HepG2 (cell line): ENCODE data around the gene LARP1. TPM values are rescaled to one million over a fixed set of nuclear protein-coding genes. Genes with fewer than 3 reads are reported as not detected.

Source experiments
- ATAC-seq: fragments of 200-7000 bp; cut with Tn5 transposase; 3 replicates; pipeline ENCODE4 v1.9.1; 2020; ENCODE audit warnings: mild to moderate bottlenecking, moderate library complexity
- BruUV-seq: library from RNA; stranded (reverse); fragments of 400-500 nt; replicated peaks from 2 replicates; lab custom pipeline; 2021; lab: Mats Ljungman, UMichigan
- CTCF ChIA-PET: fragments of 300-600 bp; formaldehyde crosslinking; extraction: SDS; loops from one replicate; lab custom pipeline; 2021; ENCODE audit warnings: low total read pairs, inconsistent platforms, low intra/inter-chr PET ratio; lab: Yijun Ruan, JAX
- POLR2A ChIA-PET: fragments of 350-600 bp; sonication (Branson Sonifier 250); formaldehyde crosslinking; loops from one replicate; lab custom pipeline; 2020; ENCODE audit warnings: antibody characterized with exemption, inconsistent platforms; lab: Yijun Ruan, JAX
- DNase-seq: peaks from one replicate; pipeline ENCODE4 v3.0.0-alpha.2; 2015; ENCODE audit warnings: low spot score
- FAIRE-seq: peaks from 3 replicates; lab custom pipeline; 2011; peaks lifted over from hg19 to GRCh38; lab: Jason Lieb, UNC
- H2AFZ ChIP-seq: one replicate; pipeline ENCODE4 v1.6.1; 2011; ENCODE audit warnings: low read length, inconsistent platforms
- H3K27ac ChIP-seq: fragments of 300-600 bp; 3 replicates; pipeline ENCODE4 v1.8.0; 2011; ENCODE audit warnings: mixed run types, mild to moderate bottlenecking, mixed read lengths, low read length, inconsistent platforms; ENCODE audit not compliant: insufficient read depth; ENCODE audit errors: extremely low read length
- H3K27me3 ChIP-seq, 2 experiments: fragments of 200-600 bp in 1 of 2; 2 replicates in 1 of 2; 3 replicates in 1 of 2; pipeline versions ENCODE4 v1.6.0 to v1.8.0; 2011; ENCODE audit warnings: low read length in 2 of 2, mild to moderate bottlenecking in 2 of 2, moderate library complexity in 2 of 2, inconsistent platforms in 1 of 2; ENCODE audit not compliant: insufficient read depth in 2 of 2, control insufficient read depth in 1 of 2
- H3K36me3 ChIP-seq, 2 experiments: fragments of 200-600 bp in 1 of 2; replicated peaks in 1 of 2; 2 replicates in 1 of 2; 3 replicates in 1 of 2; pipeline versions ENCODE4 v1.5.1 to v1.8.0; 2011; ENCODE audit warnings: low read length in 2 of 2, inconsistent platforms in 1 of 2; ENCODE audit not compliant: insufficient read depth in 2 of 2, control insufficient read depth in 1 of 2
- H3K4me1 ChIP-seq: 2 replicates; pipeline ENCODE4 v1.5.1; 2012; ENCODE audit warnings: low read length, inconsistent platforms; ENCODE audit not compliant: insufficient read depth
- H3K4me2 ChIP-seq: 2 replicates; pipeline ENCODE4 v1.6.0; 2011; ENCODE audit warnings: low read depth, low read length, inconsistent platforms
- H3K4me3 ChIP-seq, 3 experiments: fragments of 200-600 bp in 1 of 3; sonication (generic), shearing (Covaris generic) in 1 of 3; replicated peaks in 1 of 3; 2 replicates each; pipeline ENCODE4 v1.5.1; 2011 to 2016; ENCODE audit warnings: low read length in 3 of 3, inconsistent platforms in 2 of 3, low read depth in 2 of 3, mild to moderate bottlenecking in 2 of 3, control low read depth in 1 of 3, mixed read lengths in 1 of 3; ENCODE audit not compliant: insufficient read depth in 1 of 3
- H3K79me2 ChIP-seq: one replicate; pipeline ENCODE4 v1.6.1; 2011; ENCODE audit warnings: low read length, inconsistent platforms; ENCODE audit not compliant: insufficient read depth
- H3K9ac ChIP-seq: 2 replicates; pipeline ENCODE4 v1.6.0; 2011; ENCODE audit warnings: mild to moderate bottlenecking, low read depth, low read length, inconsistent platforms; ENCODE audit not compliant: insufficient read depth
- H3K9me3 ChIP-seq: 2 replicates; pipeline ENCODE4 v1.5.1; 2012; ENCODE audit warnings: mild to moderate bottlenecking, low read length
- H4K20me1 ChIP-seq: 2 replicates; pipeline ENCODE4 v1.6.0; 2011; ENCODE audit warnings: inconsistent platforms, mild to moderate bottlenecking, low read length, moderate library complexity; ENCODE audit not compliant: insufficient read depth
- KLF12 ChIP-seq: sonication (generic); formaldehyde crosslinking; IDR thresholded peaks from 2 replicates; pipeline ENCODE4 v1.4.0; 2020; ENCODE audit warnings: missing genetic modification reagents, borderline replicate concordance
- PHB2 ChIP-seq: fragments of 450-650 bp; IDR thresholded peaks from 2 replicates; pipeline ENCODE4 v1.6.1; 2018; ENCODE audit not compliant: partially characterized antibody
- SMYD3 ChIP-seq: sonication (generic); formaldehyde crosslinking; IDR thresholded peaks from 2 replicates; pipeline ENCODE4 v1.8.1; 2023; ENCODE audit warnings: mild to moderate bottlenecking, missing genetic modification reagents
- ZNF644 ChIP-seq: IDR thresholded peaks from 2 replicates; pipeline ENCODE4 v1.6.1; 2016; ENCODE audit warnings: low read depth
- ZNF709 ChIP-seq: sonication (generic); formaldehyde crosslinking; IDR thresholded peaks from 2 replicates; pipeline ENCODE4 v1.5.0; 2020; ENCODE audit warnings: mild to moderate bottlenecking, missing genetic modification reagents
- WGBS: methylation state at CpG from one replicate; pipeline ENCODE4 v1.1.6; 2017; ENCODE audit warnings: low lambda C conversion rate; 5-methylcytosine and 5-hydroxymethylcytosine counted together
- in situ Hi-C: cut with HindIII; loops from 2 replicates; pipeline ENCODE4 v1.10.0; 2017; ENCODE audit warnings: low pct_unique_long_range_greater_than_20kb; ENCODE audit not compliant: extremely low pct_ligation_motif_present
- intact Hi-C: fragments of 100-400 bp; cut with micrococcal nuclease; formaldehyde crosslinking; loops from one replicate; pipeline ENCODE4 v1.10.0; 2022; ENCODE audit not compliant: unreplicated experiment
- polyA plus RNA-seq, 8 experiments: library from polyadenylated mRNA; depleted of rRNA in 3 of 8; stranded (reverse) in 7 of 8; unstranded in 1 of 8; fragments of >200 nt; fragmentation: Illumina TruSeq in 4 of 8; extraction: Trizol in 4 of 8; gene quantifications; 2 replicates each; pipeline versions ENCODE4 v1.2.1 to v1.2.3, GENCODE V29; 2011 to 2016; ENCODE audit warnings: low read depth in 4 of 8, missing spikeins in 1 of 8, mixed read lengths in 1 of 8; ENCODE audit not compliant: insufficient read depth in 1 of 8
- total RNA-seq, 5 experiments: library from RNA; depleted of rRNA; stranded (reverse); fragments of >200 nt; fragmentation: Illumina TruSeq; extraction: Trizol; gene quantifications; 2 replicates each; pipeline ENCODE4 v1.2.3, GENCODE V29; 2016; ENCODE audit warnings: low read depth in 1 of 5
- TF ChIP-seq, protein P1 (sequence below): sonication (generic); formaldehyde crosslinking; IDR thresholded peaks from 2 replicates; pipeline ENCODE4 v1.5.0; 2020; ENCODE audit warnings: missing genetic modification reagents
- TF ChIP-seq, protein P2 (sequence below): sonication (generic); formaldehyde crosslinking; IDR thresholded peaks from 2 replicates; pipeline ENCODE4 v1.4.0; 2020; ENCODE audit warnings: mild to moderate bottlenecking, missing genetic modification reagents, borderline replicate concordance
- TF ChIP-seq, protein P3 (sequence below): sonication (generic); formaldehyde crosslinking; IDR thresholded peaks from 2 replicates; pipeline ENCODE4 v1.5.1; 2020; ENCODE audit warnings: missing genetic modification reagents, mild to moderate bottlenecking, borderline replicate concordance

Gene LARP1
- total and polyA plus RNA-seq, 2 of the 13 experiments (the other 11 are each of a cell fraction or from before 2014, with no cell fraction given): 45.2 to 61.4 TPM

DNA sequence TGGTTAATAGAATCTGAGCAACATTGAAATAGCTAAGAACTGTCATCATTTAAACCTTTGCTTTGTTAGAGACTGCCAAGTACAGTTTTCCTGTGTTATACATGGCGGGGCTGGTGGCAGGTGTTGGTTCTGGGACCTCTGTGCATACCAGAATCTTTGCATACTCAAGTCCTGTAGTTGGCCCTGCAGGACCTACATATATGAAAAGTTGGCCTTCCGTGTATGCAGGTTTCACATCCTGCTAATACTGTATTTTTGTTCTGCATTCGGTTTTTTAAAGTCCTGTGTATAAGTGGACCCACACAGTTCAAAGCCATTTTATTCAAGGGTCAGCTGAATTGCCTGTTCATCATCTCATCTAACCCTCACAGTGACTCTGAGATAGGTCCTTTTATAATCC, 36.4 kb downstream of the LARP1 start:
- Histone ChIP-seq H3K27me3 (no peaks in the 10 kb centered on the region), H3K9me3 (no peaks in the 10 kb centered on the region), H3K9ac (no peak overlapping the region), H3K79me2 (peaks cover 40% of the 10 kb centered on the region), H3K36me3 (peaks cover 31 to 65% of the 10 kb centered on the region in 2 experiments), H3K4me1 (peaks cover 8% of the 10 kb centered on the region; the same call in 1 of the 2 replicates), H3K4me2 (no peak overlapping the region), H3K27ac (no peak overlapping the region), H3K4me3 (no peak overlapping the region), H4K20me1 (peaks cover 24% of the 10 kb centered on the region), H2AFZ (no peak overlapping the region)
- no peak for TF ChIP-seq KLF12 (CRISPR knock-in tag)
- no peak for TF ChIP-seq SMYD3
- TF ChIP-seq, protein P1, sequence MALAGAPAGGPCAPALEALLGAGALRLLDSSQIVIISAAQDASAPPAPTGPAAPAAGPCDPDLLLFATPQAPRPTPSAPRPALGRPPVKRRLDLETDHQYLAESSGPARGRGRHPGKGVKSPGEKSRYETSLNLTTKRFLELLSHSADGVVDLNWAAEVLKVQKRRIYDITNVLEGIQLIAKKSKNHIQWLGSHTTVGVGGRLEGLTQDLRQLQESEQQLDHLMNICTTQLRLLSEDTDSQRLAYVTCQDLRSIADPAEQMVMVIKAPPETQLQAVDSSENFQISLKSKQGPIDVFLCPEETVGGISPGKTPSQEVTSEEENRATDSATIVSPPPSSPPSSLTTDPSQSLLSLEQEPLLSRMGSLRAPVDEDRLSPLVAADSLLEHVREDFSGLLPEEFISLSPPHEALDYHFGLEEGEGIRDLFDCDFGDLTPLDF (CRISPR knock-in tag): no peak
- TF ChIP-seq PHB2: no peak
- TF ChIP-seq, protein P2, sequence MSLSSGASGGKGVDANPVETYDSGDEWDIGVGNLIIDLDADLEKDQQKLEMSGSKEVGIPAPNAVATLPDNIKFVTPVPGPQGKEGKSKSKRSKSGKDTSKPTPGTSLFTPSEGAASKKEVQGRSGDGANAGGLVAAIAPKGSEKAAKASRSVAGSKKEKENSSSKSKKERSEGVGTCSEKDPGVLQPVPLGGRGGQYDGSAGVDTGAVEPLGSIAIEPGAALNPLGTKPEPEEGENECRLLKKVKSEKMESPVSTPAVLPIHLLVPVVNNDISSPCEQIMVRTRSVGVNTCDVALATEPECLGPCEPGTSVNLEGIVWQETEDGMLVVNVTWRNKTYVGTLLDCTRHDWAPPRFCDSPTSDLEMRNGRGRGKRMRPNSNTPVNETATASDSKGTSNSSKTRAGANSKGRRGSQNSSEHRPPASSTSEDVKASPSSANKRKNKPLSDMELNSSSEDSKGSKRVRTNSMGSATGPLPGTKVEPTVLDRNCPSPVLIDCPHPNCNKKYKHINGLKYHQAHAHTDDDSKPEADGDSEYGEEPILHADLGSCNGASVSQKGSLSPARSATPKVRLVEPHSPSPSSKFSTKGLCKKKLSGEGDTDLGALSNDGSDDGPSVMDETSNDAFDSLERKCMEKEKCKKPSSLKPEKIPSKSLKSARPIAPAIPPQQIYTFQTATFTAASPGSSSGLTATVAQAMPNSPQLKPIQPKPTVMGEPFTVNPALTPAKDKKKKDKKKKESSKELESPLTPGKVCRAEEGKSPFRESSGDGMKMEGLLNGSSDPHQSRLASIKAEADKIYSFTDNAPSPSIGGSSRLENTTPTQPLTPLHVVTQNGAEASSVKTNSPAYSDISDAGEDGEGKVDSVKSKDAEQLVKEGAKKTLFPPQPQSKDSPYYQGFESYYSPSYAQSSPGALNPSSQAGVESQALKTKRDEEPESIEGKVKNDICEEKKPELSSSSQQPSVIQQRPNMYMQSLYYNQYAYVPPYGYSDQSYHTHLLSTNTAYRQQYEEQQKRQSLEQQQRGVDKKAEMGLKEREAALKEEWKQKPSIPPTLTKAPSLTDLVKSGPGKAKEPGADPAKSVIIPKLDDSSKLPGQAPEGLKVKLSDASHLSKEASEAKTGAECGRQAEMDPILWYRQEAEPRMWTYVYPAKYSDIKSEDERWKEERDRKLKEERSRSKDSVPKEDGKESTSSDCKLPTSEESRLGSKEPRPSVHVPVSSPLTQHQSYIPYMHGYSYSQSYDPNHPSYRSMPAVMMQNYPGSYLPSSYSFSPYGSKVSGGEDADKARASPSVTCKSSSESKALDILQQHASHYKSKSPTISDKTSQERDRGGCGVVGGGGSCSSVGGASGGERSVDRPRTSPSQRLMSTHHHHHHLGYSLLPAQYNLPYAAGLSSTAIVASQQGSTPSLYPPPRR: no peak
- no peak for TF ChIP-seq ZNF644
- TF ChIP-seq ZNF709 (CRISPR knock-in tag): no peak
- TF ChIP-seq, protein P3, sequence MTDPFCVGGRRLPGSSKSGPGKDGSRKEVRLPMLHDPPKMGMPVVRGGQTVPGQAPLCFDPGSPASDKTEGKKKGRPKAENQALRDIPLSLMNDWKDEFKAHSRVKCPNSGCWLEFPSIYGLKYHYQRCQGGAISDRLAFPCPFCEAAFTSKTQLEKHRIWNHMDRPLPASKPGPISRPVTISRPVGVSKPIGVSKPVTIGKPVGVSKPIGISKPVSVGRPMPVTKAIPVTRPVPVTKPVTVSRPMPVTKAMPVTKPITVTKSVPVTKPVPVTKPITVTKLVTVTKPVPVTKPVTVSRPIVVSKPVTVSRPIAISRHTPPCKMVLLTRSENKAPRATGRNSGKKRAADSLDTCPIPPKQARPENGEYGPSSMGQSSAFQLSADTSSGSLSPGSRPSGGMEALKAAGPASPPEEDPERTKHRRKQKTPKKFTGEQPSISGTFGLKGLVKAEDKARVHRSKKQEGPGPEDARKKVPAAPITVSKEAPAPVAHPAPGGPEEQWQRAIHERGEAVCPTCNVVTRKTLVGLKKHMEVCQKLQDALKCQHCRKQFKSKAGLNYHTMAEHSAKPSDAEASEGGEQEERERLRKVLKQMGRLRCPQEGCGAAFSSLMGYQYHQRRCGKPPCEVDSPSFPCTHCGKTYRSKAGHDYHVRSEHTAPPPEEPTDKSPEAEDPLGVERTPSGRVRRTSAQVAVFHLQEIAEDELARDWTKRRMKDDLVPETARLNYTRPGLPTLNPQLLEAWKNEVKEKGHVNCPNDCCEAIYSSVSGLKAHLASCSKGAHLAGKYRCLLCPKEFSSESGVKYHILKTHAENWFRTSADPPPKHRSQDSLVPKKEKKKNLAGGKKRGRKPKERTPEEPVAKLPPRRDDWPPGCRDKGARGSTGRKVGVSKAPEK: no peak
- DNase-seq (no peak), FAIRE-seq (no peak), ATAC-seq (no peak)
- 94% methylated on average over 2 of the region's 3 CpGs for WGBS
- ChIA-PET POLR2A (no interaction called here), CTCF (no interaction called here)
- BruUV-seq: no TSS peak
- intact Hi-C loops: no loop called here
- in situ Hi-C loops: no loop called here
